ENCODE data around the gene CAMKK1. TPM values are rescaled to one million over a fixed set of nuclear protein-coding genes. Genes with fewer than 3 reads are reported as not detected.

The CAMKK1 gene
- total RNA-seq, 1 donor from 2014 or later: 4.5 TPM

GRCh38 chr17:3929764-3930163 lies 36.9 kb upstream of the CAMKK1 start:
- no peaks in the 10 kb centered on the region for H3K9me3 Mint-ChIP-seq
- H3K27ac Mint-ChIP-seq (ENCODE audit: unreplicated experiment): no peak overlapping the region
- TF ChIP-seq CTCF (conservative IDR thresholded peaks at IDR 0.05): no peak
- DNase-seq (ENCODE audit: low read depth, low spot score): no peak
- H3K4me1 Mint-ChIP-seq: peaks cover 6% of the 10 kb centered on the region
- H3K27me3 Mint-ChIP-seq (ENCODE audit: low read depth): no peaks in the 10 kb centered on the region
- no peaks in the 10 kb centered on the region for H3K36me3 Mint-ChIP-seq (ENCODE audit: low read depth)
- no peak overlapping the region for H3K4me3 Mint-ChIP-seq

GRCh38 chr17:3929181-3929580 lies 36.3 kb upstream of the CAMKK1 start:
- H3K27ac Mint-ChIP-seq (ENCODE audit: unreplicated experiment): no peak overlapping the region
- H3K36me3 Mint-ChIP-seq (ENCODE audit: low read depth): no peaks in the 10 kb centered on the region
- no peak for TF ChIP-seq CTCF (conservative IDR thresholded peaks at IDR 0.05)
- no peak for DNase-seq (ENCODE audit: low read depth, low spot score)
- peaks cover 12% of the 10 kb centered on the region for H3K4me1 Mint-ChIP-seq
- no peaks in the 10 kb centered on the region for H3K27me3 Mint-ChIP-seq (ENCODE audit: low read depth)
- no peaks in the 10 kb centered on the region for H3K9me3 Mint-ChIP-seq
- no peak overlapping the region for H3K4me3 Mint-ChIP-seq

GRCh38 chr17:3928406-3928805 lies 35.6 kb upstream of the CAMKK1 start:
- Mint-ChIP-seq H3K27me3 (ENCODE audit: low read depth) (no peaks in the 10 kb centered on the region), H3K27ac (ENCODE audit: unreplicated experiment) (no peak overlapping the region), H3K4me3 (no peak overlapping the region), H3K4me1 (peaks cover 15% of the 10 kb centered on the region), H3K9me3 (no peaks in the 10 kb centered on the region), H3K36me3 (ENCODE audit: low read depth) (no peaks in the 10 kb centered on the region)
- TF ChIP-seq CTCF (conservative IDR thresholded peaks at IDR 0.05): no peak
- no peak for DNase-seq (ENCODE audit: low read depth, low spot score)

- H3K9me3 Mint-ChIP-seq: no peaks in the 10 kb centered on the region
Observed at GRCh38 chr17:3927628-3928340, 34.9 kb upstream of the CAMKK1 start.

GRCh38 chr17:3926860-3927627 lies 34.2 kb upstream of the CAMKK1 start:
- Mint-ChIP-seq H3K27me3 (ENCODE audit: low read depth) (no peaks in the 10 kb centered on the region), H3K9me3 (no peaks in the 10 kb centered on the region), H3K4me1 (peaks cover 15% of the 10 kb centered on the region), H3K27ac (ENCODE audit: unreplicated experiment) (peak overlapping the region; percentile 62), H3K4me3 (no peak overlapping the region), H3K36me3 (ENCODE audit: low read depth) (no peaks in the 10 kb centered on the region)
- DNase-seq (ENCODE audit: low read depth, low spot score): no peak
- TF ChIP-seq CTCF (conservative IDR thresholded peaks at IDR 0.05): no peak

More at GRCh38 chr17:3927628-3928340, 34.9 kb upstream of the CAMKK1 start:
- H3K27ac Mint-ChIP-seq (ENCODE audit: unreplicated experiment): peak overlapping the region; percentile 62
- peaks cover 15% of the 10 kb centered on the region for H3K4me1 Mint-ChIP-seq
- no peak for DNase-seq (ENCODE audit: low read depth, low spot score)
- H3K27me3 Mint-ChIP-seq (ENCODE audit: low read depth): no peaks in the 10 kb centered on the region
- no peaks in the 10 kb centered on the region for H3K36me3 Mint-ChIP-seq (ENCODE audit: low read depth)
- no peak overlapping the region for H3K4me3 Mint-ChIP-seq
- TF ChIP-seq CTCF (conservative IDR thresholded peaks at IDR 0.05): no peak
